Kidney (tissue), 14 donors: ENCODE measurements around the gene PHF19. TPM values are rescaled to one million over a fixed set of nuclear protein-coding genes. Genes with fewer than 3 reads are reported as not detected.

ENCODE experiments used
- DNase-seq, 5 donors: peaks; one replicate each; pipeline ENCODE4 v3.0.0-alpha.2; 2013 to 2020
- FAIRE-seq: peaks from 2 replicates; lab custom pipeline; 2012; peaks lifted over from hg19 to GRCh38; lab: Jason Lieb, UNC
- H3K27ac ChIP-seq, 2 donors: one replicate each; pipeline ENCODE4 v1.7.0; 2013; ENCODE audit warnings: low read depth in 2 of 2, low read length in 2 of 2, inconsistent platforms in 1 of 2
- H3K27me3 ChIP-seq: one replicate; pipeline ENCODE4 v1.7.1; 2013; ENCODE audit warnings: low read length, inconsistent platforms; ENCODE audit not compliant: control insufficient read depth, insufficient read depth
- H3K36me3 ChIP-seq, 3 donors: one replicate each; pipeline versions ENCODE4 v1.7.0 to v1.7.1; 2013; ENCODE audit warnings: low read length in 3 of 3, control low read depth in 1 of 3, inconsistent platforms in 1 of 3; ENCODE audit not compliant: insufficient read depth in 3 of 3, control insufficient read depth in 2 of 3
- H3K4me1 ChIP-seq, 3 donors: one replicate each; pipeline versions ENCODE4 v1.7.0 to v1.7.1; 2013; ENCODE audit warnings: low read length in 3 of 3, inconsistent platforms in 1 of 3, low read depth in 1 of 3; ENCODE audit not compliant: control insufficient read depth in 2 of 3, insufficient read depth in 2 of 3
- H3K4me3 ChIP-seq, 3 donors: one replicate each; pipeline versions ENCODE4 v1.7.0 to v1.8.1; 2013; ENCODE audit warnings: low read length in 3 of 3, control low read depth in 1 of 3, inconsistent platforms in 1 of 3
- H3K9ac ChIP-seq, 3 donors: one replicate each; pipeline versions ENCODE4 v1.7.0 to v1.7.1; 2013; ENCODE audit warnings: low read length in 3 of 3, control low read depth in 1 of 3, inconsistent platforms in 1 of 3
- H3K9me3 ChIP-seq, 3 donors: one replicate each; pipeline versions ENCODE4 v1.7.0 to v1.7.1; 2013; ENCODE audit warnings: low read length in 3 of 3, control low read depth in 1 of 3, inconsistent platforms in 1 of 3; ENCODE audit not compliant: control insufficient read depth in 2 of 3, insufficient read depth in 1 of 3
- intact Hi-C: fragments of 100-400 bp; cut with DNase I; formaldehyde crosslinking; loops from one replicate; pipeline ENCODE4 v1.11.1; 2022
- polyA plus RNA-seq: library from polyadenylated mRNA; stranded (reverse); fragments of 350-450 nt; fragmentation: Illumina TruSeq; extraction: RNeasy Lipid Tissue Mini Kit (QIAGEN cat#74804); gene quantifications from one replicate; pipeline ENCODE4 v1.2.3, GENCODE V29; 2014; ENCODE audit warnings: low read depth, low replicate concordance; ENCODE audit not compliant: insufficient read depth
- total RNA-seq: library from RNA; stranded (reverse); fragmentation: NEBNext Ultra II Directional; extraction: Animal tissue kit (Norgen Biotek cat#: 25700); gene quantifications from one replicate; pipeline ENCODE4 v1.2.1, GENCODE V29; 2021
- TF ChIP-seq, protein P1 (sequence below): IDR thresholded peaks from 3 replicates; pipeline ENCODE4 v1.5.1; 2012; ENCODE audit warnings: mild to moderate bottlenecking, moderate library complexity, borderline replicate concordance; ENCODE audit not compliant: insufficient read depth; ENCODE audit errors: extremely low read depth
- donor health status: control.
- donor health status: control.
- donor health status: control.
- donor health status: control.
- donor health status: control.
- donor health status: DM: yes; HTN: yes; CAD: no.
- donor health status: Normal renal cell carcinoma (clear cell type).

The PHF19 gene
- total and polyA plus RNA-seq, 2 donors from 2014 or later = 6.9 to 17.4 TPM

DNA sequence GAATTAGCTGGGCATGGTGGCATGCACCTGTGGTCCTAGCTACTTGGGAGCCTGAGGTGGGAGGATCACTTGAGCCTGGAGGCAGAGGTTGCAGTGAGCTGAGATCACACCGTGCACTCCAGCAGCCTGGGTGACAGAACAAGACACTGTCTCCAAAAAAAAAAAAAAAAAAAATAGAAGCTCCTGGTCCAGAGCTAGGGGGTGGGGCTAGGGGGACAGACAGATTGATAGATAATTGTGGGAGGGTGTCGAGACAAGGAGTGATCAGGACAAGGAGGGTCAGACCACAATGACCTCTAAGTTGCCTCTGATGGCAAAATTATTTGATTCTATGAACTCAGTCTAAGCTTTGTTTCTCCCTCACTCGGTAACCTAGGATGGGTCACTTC is 6.6 kb upstream of the PHF19 start:
- no peak for DNase-seq
- Histone ChIP-seq H3K27ac (no peak overlapping the region), H3K36me3 (no peaks in the 10 kb centered on the region), H3K9ac (no peak overlapping the region), H3K9me3 (no peaks in the 10 kb centered on the region), H3K27me3 (no peaks in the 10 kb centered on the region), H3K4me1 (no peaks in the 10 kb centered on the region), H3K4me3 (no peak overlapping the region)
- no peak for FAIRE-seq
- intact Hi-C loops = no loop called here
- TF ChIP-seq, protein P1, sequence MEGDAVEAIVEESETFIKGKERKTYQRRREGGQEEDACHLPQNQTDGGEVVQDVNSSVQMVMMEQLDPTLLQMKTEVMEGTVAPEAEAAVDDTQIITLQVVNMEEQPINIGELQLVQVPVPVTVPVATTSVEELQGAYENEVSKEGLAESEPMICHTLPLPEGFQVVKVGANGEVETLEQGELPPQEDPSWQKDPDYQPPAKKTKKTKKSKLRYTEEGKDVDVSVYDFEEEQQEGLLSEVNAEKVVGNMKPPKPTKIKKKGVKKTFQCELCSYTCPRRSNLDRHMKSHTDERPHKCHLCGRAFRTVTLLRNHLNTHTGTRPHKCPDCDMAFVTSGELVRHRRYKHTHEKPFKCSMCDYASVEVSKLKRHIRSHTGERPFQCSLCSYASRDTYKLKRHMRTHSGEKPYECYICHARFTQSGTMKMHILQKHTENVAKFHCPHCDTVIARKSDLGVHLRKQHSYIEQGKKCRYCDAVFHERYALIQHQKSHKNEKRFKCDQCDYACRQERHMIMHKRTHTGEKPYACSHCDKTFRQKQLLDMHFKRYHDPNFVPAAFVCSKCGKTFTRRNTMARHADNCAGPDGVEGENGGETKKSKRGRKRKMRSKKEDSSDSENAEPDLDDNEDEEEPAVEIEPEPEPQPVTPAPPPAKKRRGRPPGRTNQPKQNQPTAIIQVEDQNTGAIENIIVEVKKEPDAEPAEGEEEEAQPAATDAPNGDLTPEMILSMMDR = no peak

DNA sequence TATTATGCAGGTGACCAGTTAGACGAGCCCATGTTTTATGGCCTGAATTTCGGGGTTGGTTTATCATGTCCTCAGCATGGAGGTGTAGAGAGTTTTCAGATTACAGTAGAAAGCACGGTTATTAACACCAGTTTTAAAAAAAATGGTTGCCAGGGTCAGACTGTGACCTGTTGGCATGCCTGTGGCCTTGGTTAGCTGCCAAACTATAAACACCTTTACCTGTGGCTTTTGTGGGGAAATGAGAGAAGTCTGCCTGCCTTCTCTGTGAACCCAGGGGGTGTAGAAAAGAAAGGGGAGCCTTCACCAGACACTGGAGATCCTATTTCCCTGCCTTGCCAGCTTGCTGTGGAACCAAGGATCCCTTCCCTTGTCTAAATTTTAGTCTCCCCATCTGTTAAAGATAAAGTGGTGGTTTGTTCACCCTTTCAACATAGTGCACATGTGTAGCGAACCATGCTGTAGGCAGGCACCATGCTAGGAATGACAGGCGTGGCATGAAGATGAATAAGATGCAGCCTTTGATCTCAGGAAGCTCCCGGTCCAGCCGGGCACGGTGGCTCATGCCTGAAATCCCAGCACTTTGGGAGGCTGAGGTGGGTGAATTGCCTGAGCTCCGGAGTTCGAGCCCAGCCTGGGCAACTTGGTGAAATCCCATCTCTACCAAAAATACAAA is 6.1 kb upstream of the PHF19 start:
- intact Hi-C loops = no loop called here
- Histone ChIP-seq H3K27ac (no peak overlapping the region), H3K4me3 (no peak overlapping the region), H3K9me3 (no peaks in the 10 kb centered on the region), H3K9ac (no peak overlapping the region), H3K27me3 (no peaks in the 10 kb centered on the region), H3K36me3 (no peaks in the 10 kb centered on the region), H3K4me1 (no peaks in the 10 kb centered on the region)
- no peak for DNase-seq
- FAIRE-seq = no peak
- TF ChIP-seq, protein P1 = no peak

DNA sequence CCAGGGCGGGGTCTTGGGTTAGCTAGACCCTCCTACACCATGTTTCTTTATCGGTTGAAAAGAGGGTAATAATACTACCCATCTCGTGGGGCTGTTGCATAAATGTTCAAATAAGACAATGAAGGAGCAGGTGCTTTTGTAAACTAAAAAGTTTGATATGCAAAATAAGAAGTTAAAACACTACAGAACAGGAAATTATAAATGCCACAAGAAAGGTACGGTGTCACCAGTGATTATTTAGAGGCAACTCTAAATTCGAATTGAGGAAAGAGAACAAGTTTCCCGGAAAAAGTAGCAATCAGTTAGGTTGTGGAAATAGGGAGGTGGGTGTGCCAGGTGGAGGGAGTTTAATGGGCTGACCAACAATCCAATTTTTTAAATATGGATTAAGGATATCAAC is 2.5 kb upstream of the PHF19 start:
- no peaks in the 10 kb centered on the region for H3K36me3 ChIP-seq
- intact Hi-C loops = no loop called here
- H3K9ac ChIP-seq = no peak overlapping the region
- H3K4me1 ChIP-seq = peaks cover 0 to 4% (median 0%) of the 10 kb centered on the region in 3 donors
- no peak overlapping the region for H3K27ac ChIP-seq
- DNase-seq (no peak), FAIRE-seq (no peak)
- H3K4me3 ChIP-seq = no peak overlapping the region
- H3K9me3 ChIP-seq = no peaks in the 10 kb centered on the region
- TF ChIP-seq, protein P1 = no peak
- H3K27me3 ChIP-seq = no peaks in the 10 kb centered on the region
